ENCODE measurements around the gene PPTC7.

DNA sequence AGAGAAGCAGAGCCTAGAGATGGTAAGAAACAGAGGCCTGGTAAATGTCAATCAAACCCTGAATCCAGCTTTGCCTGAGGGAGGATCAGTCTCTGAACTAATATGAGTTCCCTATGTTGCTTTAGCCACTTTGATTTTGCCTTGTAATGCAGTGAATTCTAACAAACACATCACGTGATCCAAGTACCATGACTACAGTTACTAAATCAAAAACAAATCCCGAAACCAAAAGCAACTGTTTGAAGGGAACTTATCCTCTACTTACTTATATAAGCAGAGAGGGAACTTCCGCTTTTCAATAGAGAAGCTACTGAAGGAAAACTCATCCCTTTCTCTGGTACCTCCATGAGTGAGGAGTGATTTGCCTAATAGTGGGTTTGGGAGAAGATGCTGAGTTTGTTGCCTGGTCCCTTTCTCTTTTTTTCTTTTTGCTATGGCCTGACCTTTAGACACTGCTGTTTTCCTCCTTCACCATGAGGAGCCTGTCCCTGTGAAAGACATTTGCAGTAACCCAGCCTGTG is 7.7 kb upstream of the PPTC7 start:
- peak; percentile 58 for TF ChIP-seq PKNOX1 (IDR thresholded peaks at IDR 0.05)
- TF ChIP-seq SUZ12 (IDR thresholded peaks at IDR 0.05): no peak
- no peak for TF ChIP-seq ELF4 (IDR thresholded peaks at IDR 0.05)
- TF ChIP-seq FOXM1 (IDR thresholded peaks at IDR 0.05; ENCODE audit: borderline replicate concordance): no peak
- no peak for TF ChIP-seq LEF1 (IDR thresholded peaks at IDR 0.05; ENCODE audit: borderline replicate concordance)
- no peak for TF ChIP-seq TARDBP (IDR thresholded peaks at IDR 0.05)
- no peak for TF ChIP-seq ZNF384 (IDR thresholded peaks at IDR 0.05)
- no peak for TF ChIP-seq BHLHE40 (IDR thresholded peaks at IDR 0.05; ENCODE audit: borderline replicate concordance)
- TF ChIP-seq FOXK2 (IDR thresholded peaks at IDR 0.05): no peak
- no peak for TF ChIP-seq SP1 (IDR thresholded peaks at IDR 0.05)
- no peak for TF ChIP-seq L3MBTL2 (conservative IDR thresholded peaks at IDR 0.05)

Measured in HEK293T (cell line).